Left lung (tissue), 10 donors: Measurements from ENCODE around the gene ZNF331. TPM values are rescaled to one million over a fixed set of nuclear protein-coding genes. Genes with fewer than 3 reads are reported as not detected.

Experiments used
- ATAC-seq: fragments of 200-7000 bp; cut with Tn5 transposase; one replicate; pipeline ENCODE4 v1.9.1; 2020; ENCODE audit warnings: moderate library complexity
- DNase-seq, 4 donors: peaks; one replicate each; pipeline ENCODE4 v3.0.0-alpha.2; 2013 to 2020
- H3K27ac ChIP-seq, 2 donors: fragments of 200-600 bp; sonication (generic) in 1 of 2; one replicate each; pipeline versions ENCODE4 v1.5.0 to v1.8.0; 2020 to 2021
- H3K27me3 ChIP-seq, 2 donors: fragments of 200-600 bp; sonication (generic) in 1 of 2; one replicate each; pipeline versions ENCODE4 v1.5.0 to v1.8.0; 2020 to 2021
- H3K36me3 ChIP-seq, 2 donors: fragments of 200-600 bp; sonication (generic) in 1 of 2; one replicate each; pipeline versions ENCODE4 v1.5.0 to v1.8.0; 2020 to 2021
- H3K4me1 ChIP-seq, 2 donors: fragments of 200-600 bp; one replicate each; pipeline ENCODE4 v1.8.0; 2021
- H3K4me3 ChIP-seq, 2 donors: fragments of 200-600 bp; sonication (generic) in 1 of 2; one replicate each; pipeline versions ENCODE4 v1.5.0 to v1.8.0; 2020 to 2021; ENCODE audit warnings: mild to moderate bottlenecking in 1 of 2
- H3K9me3 ChIP-seq, 2 donors: fragments of 200-600 bp; sonication (generic) in 1 of 2; one replicate each; pipeline versions ENCODE4 v1.5.0 to v1.8.0; 2020 to 2021
- intact Hi-C, 2 donors: fragments of 100-400 bp; cut with DNase I; formaldehyde crosslinking; loops; one replicate each; pipeline versions ENCODE4 v1.11.2 to v1.14.2; 2022
- polyA plus RNA-seq, 6 donors: library from polyadenylated mRNA; unstranded; fragments of 120-200 nt; gene quantifications; one replicate each; pipeline ENCODE4 v1.2.1, GENCODE V29; 2013; ENCODE audit not compliant: insufficient read length in 6 of 6
- total RNA-seq, 2 donors: library from RNA; stranded (reverse); fragmentation: NEBNext Ultra II Directional; extraction: Animal tissue kit (Norgen Biotek cat#: 25700); gene quantifications; one replicate each; pipeline ENCODE4 v1.2.1, GENCODE V29; 2021
- TF ChIP-seq, protein P1 (sequence below), 2 donors: fragments of 200-600 bp; sonication (generic) in 1 of 2; IDR thresholded peaks; one replicate each; pipeline versions ENCODE4 v1.5.0 to v1.8.0; 2021; ENCODE audit warnings: antibody characterized with exemption in 2 of 2
- donor health status: DM: no; HTN: yes; CAD: no.
- donor health status: DM: no; HTN: no; CAD: no.

The ZNF331 gene
- total and polyA plus RNA-seq, 8 donors = 19.6 to 25.0 (median 20.7) TPM

GRCh38 chr19:53626976-53627375, 89.0 kb downstream of the ZNF331 start:
- DNase-seq (peak in 2 of 4 donors; percentile 60 to 77), ATAC-seq (no peak)
- Histone ChIP-seq H3K27ac (no peak overlapping the region), H3K27me3 (no peaks in the 10 kb centered on the region), H3K4me1 (no peaks in the 10 kb centered on the region), H3K9me3 (no peaks in the 10 kb centered on the region), H3K36me3 (no peaks in the 10 kb centered on the region), H3K4me3 (no peak overlapping the region)
- TF ChIP-seq, protein P1, sequence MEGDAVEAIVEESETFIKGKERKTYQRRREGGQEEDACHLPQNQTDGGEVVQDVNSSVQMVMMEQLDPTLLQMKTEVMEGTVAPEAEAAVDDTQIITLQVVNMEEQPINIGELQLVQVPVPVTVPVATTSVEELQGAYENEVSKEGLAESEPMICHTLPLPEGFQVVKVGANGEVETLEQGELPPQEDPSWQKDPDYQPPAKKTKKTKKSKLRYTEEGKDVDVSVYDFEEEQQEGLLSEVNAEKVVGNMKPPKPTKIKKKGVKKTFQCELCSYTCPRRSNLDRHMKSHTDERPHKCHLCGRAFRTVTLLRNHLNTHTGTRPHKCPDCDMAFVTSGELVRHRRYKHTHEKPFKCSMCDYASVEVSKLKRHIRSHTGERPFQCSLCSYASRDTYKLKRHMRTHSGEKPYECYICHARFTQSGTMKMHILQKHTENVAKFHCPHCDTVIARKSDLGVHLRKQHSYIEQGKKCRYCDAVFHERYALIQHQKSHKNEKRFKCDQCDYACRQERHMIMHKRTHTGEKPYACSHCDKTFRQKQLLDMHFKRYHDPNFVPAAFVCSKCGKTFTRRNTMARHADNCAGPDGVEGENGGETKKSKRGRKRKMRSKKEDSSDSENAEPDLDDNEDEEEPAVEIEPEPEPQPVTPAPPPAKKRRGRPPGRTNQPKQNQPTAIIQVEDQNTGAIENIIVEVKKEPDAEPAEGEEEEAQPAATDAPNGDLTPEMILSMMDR (IDR thresholded peaks at IDR 0.05) = no peak
- intact Hi-C loops = no loop called here

Other genes starting within 250 kb of the ZNF331 start
- 1 to 10 TPM; 7.0 to 7.4 TPM for gene ZNF845, start 204.4 kb upstream of the ZNF331 start, total RNA-seq
- gene ZNF845, start 204.4 kb upstream of the ZNF331 start, polyA plus RNA-seq = 10 to 100 TPM in 2 of 6 donors, 1 to 10 TPM in 4; 7.5 to 10.3 (median 9.5) TPM
- gene ZNF525, start 172.4 kb upstream of the ZNF331 start, total RNA-seq = 10 to 100 TPM; 11.7 to 12.3 TPM
- gene ZNF525, start 172.4 kb upstream of the ZNF331 start, polyA plus RNA-seq = 10 to 100 TPM; 11.4 to 16.0 (median 14.7) TPM
- gene ZNF765, start 143.0 kb upstream of the ZNF331 start, total RNA-seq = 10 to 100 TPM; 10.3 to 10.4 TPM
- 10 to 100 TPM; 12.5 to 16.6 (median 13.7) TPM for gene ZNF765, start 143.0 kb upstream of the ZNF331 start, polyA plus RNA-seq
- gene ZNF761, start 106.2 kb upstream of the ZNF331 start, total RNA-seq = 10 to 100 TPM in 1 of 2 donors, 1 to 10 TPM in 1; 9.1 to 10.1 TPM
- gene ZNF761, start 106.2 kb upstream of the ZNF331 start, polyA plus RNA-seq = 10 to 100 TPM; 19.5 to 24.2 (median 21.8) TPM
- gene ZNF813, start 70.4 kb upstream of the ZNF331 start, total RNA-seq = 1 to 10 TPM; 5.2 to 5.5 TPM
- gene ZNF813, start 70.4 kb upstream of the ZNF331 start, polyA plus RNA-seq = 1 to 10 TPM; 5.3 to 6.5 (median 6.0) TPM
- not detected for gene DPRX, start 93.9 kb downstream of the ZNF331 start, total RNA-seq
- not detected for gene DPRX, start 93.9 kb downstream of the ZNF331 start, polyA plus RNA-seq